Mucosa of descending colon (tissue), 3 donors: Measurements from ENCODE around the gene LMO7. TPM values are rescaled to one million over a fixed set of nuclear protein-coding genes. Genes with fewer than 3 reads are reported as not detected.
"Not testable (repeated sequence)": the region's sequence is repeated elsewhere in the genome, so short reads cannot be mapped to it uniquely, and the experiment has no call there.

ENCODE experiments used
- ATAC-seq: fragments of 200-7000 bp; cut with Tn5 transposase; one replicate; pipeline ENCODE4 v1.9.1; 2020; ENCODE audit warnings: mild to moderate bottlenecking, moderate library complexity
- DNase-seq, 3 donors: peaks; one replicate each; pipeline ENCODE4 v3.0.0-alpha.2; 2020
- H3K36me3 ChIP-seq: fragments of 200-600 bp; one replicate; pipeline ENCODE4 v1.8.0; 2021; ENCODE audit warnings: low read depth, mild to moderate bottlenecking
- H3K4me1 ChIP-seq: fragments of 200-600 bp; one replicate; pipeline ENCODE4 v1.8.0; 2021; ENCODE audit warnings: low read depth, mild to moderate bottlenecking
- H3K4me3 ChIP-seq: fragments of 200-600 bp; one replicate; pipeline ENCODE4 v1.8.0; 2021; ENCODE audit warnings: mild to moderate bottlenecking
- H3K9me3 ChIP-seq: fragments of 200-600 bp; one replicate; pipeline ENCODE4 v1.8.0; 2021; ENCODE audit warnings: mild to moderate bottlenecking
- intact Hi-C, 2 donors: fragments of 100-400 bp; cut with DNase I in 1 of 2; cut with micrococcal nuclease in 1 of 2; formaldehyde crosslinking; loops; one replicate each; pipeline versions ENCODE4 v1.11.0 to v1.11.1; 2022; cut with DNase I, micrococcal nuclease
- total RNA-seq, 3 donors: library from RNA; stranded (reverse); fragmentation: NEBNext Ultra II Directional in 2 of 3; extraction: Animal tissue kit (Norgen Biotek cat#: 25700) in 2 of 3; gene quantifications; one replicate each; pipeline versions ENCODE4 v1.2.1 to v1.2.4, GENCODE V29; 2021 to 2023
- TF ChIP-seq, protein P1 (sequence below): fragments of 200-600 bp; IDR thresholded peaks from one replicate; pipeline ENCODE4 v1.8.0; 2022; ENCODE audit warnings: antibody characterized with exemption, mild to moderate bottlenecking
- donor health status: DM: no; HTN: no; CAD: no; lungs with moderate emphysema.
- donor health status: DM: no; HTN: no; CAD: no.
- donor health status: DM: no; HTN: yes; CAD: no.

The LMO7 gene
- total RNA-seq, 3 donors from 2014 or later: 127 to 243 (median 212) TPM

DNA sequence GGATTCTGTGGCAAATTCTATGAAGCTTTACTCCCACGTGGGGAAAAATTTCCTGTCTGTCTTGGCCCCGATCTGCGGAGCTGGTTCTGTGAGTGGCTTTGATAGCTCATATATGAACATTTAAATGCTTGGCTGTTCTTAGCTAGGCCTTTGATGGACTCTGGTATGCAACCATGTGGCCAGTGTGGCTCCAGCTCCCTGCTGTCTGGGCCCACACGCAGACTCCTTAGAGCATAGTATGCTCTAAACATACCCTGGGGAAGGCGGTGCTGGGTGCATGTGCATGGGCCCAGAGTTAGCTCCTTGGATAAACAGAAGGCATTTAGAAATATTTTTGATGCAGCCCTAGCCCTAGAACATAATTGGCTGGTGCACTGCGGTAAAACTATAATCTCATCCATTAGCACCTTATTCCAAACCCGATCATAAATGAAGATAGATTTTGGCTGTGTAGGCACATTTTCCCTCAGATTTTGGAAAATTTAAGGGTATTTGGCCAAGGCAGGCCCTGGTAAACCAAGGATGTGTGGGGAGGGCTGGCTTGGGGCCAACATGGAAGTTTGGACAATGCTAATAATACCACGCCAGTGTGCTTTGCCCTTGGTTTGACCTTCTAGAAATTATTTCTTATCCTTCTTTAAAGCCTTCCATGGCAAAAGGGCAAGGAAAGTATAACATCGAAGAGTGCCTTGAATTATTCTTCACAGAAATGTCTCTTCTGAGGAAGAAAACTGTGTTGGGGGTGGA lies 153.5 kb downstream of the LMO7 start:
- DNase-seq (no peak), ATAC-seq (no peak)
- TF ChIP-seq, protein P1, sequence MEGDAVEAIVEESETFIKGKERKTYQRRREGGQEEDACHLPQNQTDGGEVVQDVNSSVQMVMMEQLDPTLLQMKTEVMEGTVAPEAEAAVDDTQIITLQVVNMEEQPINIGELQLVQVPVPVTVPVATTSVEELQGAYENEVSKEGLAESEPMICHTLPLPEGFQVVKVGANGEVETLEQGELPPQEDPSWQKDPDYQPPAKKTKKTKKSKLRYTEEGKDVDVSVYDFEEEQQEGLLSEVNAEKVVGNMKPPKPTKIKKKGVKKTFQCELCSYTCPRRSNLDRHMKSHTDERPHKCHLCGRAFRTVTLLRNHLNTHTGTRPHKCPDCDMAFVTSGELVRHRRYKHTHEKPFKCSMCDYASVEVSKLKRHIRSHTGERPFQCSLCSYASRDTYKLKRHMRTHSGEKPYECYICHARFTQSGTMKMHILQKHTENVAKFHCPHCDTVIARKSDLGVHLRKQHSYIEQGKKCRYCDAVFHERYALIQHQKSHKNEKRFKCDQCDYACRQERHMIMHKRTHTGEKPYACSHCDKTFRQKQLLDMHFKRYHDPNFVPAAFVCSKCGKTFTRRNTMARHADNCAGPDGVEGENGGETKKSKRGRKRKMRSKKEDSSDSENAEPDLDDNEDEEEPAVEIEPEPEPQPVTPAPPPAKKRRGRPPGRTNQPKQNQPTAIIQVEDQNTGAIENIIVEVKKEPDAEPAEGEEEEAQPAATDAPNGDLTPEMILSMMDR: no peak
- H3K4me1 ChIP-seq: peaks cover 27% of the 10 kb centered on the region
- intact Hi-C loops: no loop called here
- H3K9me3 ChIP-seq: no peaks in the 10 kb centered on the region
- H3K36me3 ChIP-seq: no peaks in the 10 kb centered on the region
- no peak overlapping the region for H3K4me3 ChIP-seq

DNA sequence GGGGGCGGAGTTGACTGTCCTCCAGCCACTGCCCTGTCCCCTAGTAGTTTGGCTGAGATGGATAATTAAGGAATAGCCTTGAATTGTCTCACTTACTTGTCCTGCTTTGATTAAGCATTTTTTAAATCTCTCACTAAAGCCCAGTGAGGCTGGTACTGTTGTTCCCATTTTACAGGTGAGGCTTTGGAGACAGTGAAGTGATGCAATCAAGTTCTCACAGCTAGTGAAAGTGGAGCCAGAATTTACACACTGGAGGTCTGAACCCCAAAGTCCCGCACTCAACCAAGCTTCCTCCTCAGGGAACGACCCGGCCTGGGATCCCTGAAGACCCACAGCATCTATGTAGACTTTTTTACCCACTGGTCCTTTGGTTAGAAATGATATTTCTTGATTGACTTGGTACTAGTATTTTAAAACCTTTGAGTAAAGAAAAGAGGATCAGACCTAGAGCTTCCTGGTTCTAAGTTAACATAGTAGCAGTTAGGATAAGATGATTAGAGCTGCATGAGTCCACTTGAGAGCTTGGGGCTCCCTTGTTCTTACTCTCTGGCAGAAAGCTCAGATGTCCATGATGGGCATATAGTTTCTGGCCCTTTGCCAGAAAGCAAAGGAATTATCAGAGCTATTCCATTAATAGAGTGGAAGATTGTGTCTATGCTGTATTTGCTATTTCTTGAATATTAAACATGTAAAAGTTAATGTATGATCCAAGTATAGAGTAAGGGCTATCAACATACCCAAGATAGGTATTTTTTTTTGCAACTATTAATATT lies 154.3 kb downstream of the LMO7 start:
- DNase-seq: no peak
- H3K4me1 ChIP-seq: peaks cover 27% of the 10 kb centered on the region
- TF ChIP-seq, protein P1: no peak

DNA sequence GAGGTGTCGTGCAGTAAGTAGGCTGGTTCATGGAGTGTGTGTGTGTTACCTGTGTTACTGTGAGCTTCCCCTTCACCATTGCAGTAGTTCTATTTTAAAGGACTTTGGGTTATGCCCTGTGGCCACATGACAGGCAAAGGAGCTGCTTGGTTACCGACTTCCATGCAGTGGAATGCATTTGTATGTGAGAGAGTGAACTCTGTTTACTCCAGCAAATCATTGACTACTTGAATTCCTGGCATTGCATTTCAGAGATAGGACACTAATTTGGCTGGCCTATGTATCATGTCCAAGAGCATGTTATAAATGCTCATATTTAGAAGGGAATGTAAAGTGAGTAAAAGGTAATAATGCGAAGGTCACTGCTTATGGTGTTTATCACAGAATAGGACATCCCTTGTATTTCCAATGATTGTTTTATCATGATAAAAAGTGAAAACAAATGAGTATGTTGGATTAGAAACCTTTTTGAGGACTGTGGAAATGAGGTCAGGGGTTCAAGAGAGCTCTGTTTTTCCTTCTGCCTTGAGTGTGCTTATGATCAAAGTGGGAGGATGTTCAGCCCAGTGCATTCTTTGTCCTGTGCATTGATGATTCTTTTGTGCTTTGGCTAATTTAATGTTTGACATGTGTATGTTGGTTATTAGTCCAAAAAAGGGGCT lies 156.5 kb downstream of the LMO7 start:
- ATAC-seq: peak; percentile 58
- TF ChIP-seq, protein P1: no peak
- Histone ChIP-seq H3K9me3 (no peaks in the 10 kb centered on the region), H3K4me1 (peaks cover 26% of the 10 kb centered on the region), H3K4me3 (no peak overlapping the region), H3K36me3 (no peaks in the 10 kb centered on the region)
- intact Hi-C loops: no loop called here
- no peak for DNase-seq

More for the DNA sequence above, 154.3 kb downstream of the LMO7 start:
- intact Hi-C loops: no loop called here
- H3K9me3 ChIP-seq: no peaks in the 10 kb centered on the region
- ATAC-seq: no peak
- H3K36me3 ChIP-seq: no peaks in the 10 kb centered on the region
- H3K4me3 ChIP-seq: no peak overlapping the region

DNA sequence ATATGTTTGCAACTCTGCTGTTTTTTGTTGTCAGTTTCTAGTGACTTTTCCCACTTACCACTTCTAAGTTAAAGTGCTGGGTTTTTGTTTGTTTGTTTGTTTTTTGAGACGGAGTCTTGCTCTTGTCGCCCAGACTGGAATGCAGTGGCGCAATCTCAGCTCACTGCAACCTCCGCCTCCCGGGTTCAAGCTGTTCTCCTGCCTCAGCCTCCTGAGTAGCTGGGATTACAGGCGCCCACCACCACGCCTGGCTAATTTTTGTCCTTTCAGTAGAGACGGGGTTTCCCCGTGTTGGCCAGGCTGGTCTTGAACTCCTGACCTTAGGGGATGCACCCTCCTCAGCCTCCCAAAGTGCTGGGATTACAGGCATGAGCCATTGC lies 157.0 kb downstream of the LMO7 start:
- peaks cover 22% of the 10 kb centered on the region for H3K4me1 ChIP-seq
- H3K9me3 ChIP-seq, DNase-seq, ATAC-seq, H3K4me3 ChIP-seq, intact Hi-C loops, H3K36me3 ChIP-seq: not testable (repeated sequence)

DNA sequence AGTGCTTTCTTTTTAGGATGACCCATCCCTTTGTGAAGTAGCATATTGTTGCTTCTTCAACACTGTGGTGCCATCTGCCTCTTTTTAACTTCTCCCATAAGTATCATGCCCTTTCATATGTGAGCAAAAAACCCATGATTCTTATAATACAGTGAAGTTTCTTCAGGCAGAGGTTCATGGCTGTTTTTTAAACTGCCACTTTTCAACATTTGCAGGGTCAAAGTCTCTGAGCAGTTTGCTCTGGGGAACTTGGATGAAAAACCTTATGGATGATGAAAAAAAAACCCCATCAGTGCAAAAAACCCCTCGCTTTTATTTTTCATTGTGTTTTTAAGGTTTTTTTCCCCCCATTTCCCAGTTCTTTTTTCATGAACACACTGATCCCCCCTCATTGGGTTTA lies 158.5 kb downstream of the LMO7 start:
- peaks cover 16% of the 10 kb centered on the region for H3K4me1 ChIP-seq
- DNase-seq (no peak), ATAC-seq (no peak)
- intact Hi-C loops: no loop called here
- H3K36me3 ChIP-seq: no peaks in the 10 kb centered on the region
- H3K4me3 ChIP-seq: no peak overlapping the region
- TF ChIP-seq, protein P1: no peak
- H3K9me3 ChIP-seq: no peaks in the 10 kb centered on the region

DNA sequence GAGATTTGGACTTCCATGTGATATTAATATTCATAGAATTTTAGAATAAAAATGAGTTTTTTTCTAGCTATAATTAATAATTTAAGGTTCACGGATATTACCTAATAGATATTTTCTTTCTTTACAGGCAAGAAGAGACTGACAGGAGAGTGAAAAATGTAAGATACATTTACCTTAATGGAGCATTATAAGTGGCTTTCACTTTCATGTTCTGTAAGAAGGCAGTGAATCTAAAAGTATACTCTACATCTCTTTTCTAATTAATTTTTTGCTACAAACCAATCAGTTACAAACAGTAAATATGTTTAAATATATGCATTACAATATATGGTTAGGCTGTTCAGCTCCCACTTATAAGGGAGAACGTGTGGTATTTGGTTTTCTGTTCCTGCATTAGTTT lies 159.1 kb downstream of the LMO7 start:
- H3K36me3 ChIP-seq: no peaks in the 10 kb centered on the region

More for the DNA sequence above, 159.1 kb downstream of the LMO7 start:
- Histone ChIP-seq H3K9me3 (no peaks in the 10 kb centered on the region), H3K4me1 (peaks cover 16% of the 10 kb centered on the region), H3K4me3 (no peak overlapping the region)
- ATAC-seq (no peak), DNase-seq (no peak)
- intact Hi-C loops: no loop called here
- TF ChIP-seq, protein P1: no peak
